ENCODE measurements around the gene CEP70.
"Not testable (repeated sequence)": the region's sequence is repeated elsewhere in the genome, so short reads cannot be mapped to it uniquely, and the experiment has no call there.

The CEP70 gene

GRCh38 chr3:138591392-138591791 lies 2.7 kb downstream of the CEP70 start:
- no peak for DNase-seq

GRCh38 chr3:138588445-138588844 lies 5.6 kb downstream of the CEP70 start:
- DNase-seq, result no peak

- DNase-seq, result no peak
Measured at GRCh38 chr3:138587374-138587773, 6.7 kb downstream of the CEP70 start.

DNA sequence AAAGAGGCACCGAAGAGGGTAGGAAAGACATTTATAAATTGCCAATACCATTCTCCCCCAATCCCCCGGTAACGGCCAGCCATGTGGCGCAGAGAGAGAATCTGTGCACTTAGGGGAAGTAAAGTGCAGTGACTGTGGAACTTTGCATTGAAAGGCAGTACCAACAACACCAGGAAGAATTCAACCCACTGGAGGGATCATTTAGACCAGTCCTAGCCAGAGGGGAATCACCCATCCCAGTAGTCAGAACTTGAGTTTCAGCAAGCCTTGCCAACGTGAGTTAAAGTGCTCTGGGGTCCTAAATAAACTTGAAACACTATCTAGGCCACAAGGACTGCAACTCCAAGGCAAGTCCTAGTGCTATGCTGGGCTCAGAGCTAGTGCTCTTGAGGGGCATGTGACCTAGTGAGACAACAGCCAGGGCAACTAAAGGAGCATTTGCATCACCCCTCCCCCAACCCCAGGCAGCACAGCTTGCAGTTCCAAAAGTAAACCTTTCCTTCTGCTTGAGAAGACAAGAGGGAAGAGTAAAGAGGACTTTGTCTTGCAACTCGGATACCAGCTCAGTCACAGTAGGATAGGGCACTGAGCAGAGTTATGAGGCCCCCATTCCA lies 15.0 kb downstream of the CEP70 start:
- DNase-seq, result no peak

GRCh38 chr3:138578141-138578540 lies 15.9 kb downstream of the CEP70 start:
- no peak for DNase-seq

DNA sequence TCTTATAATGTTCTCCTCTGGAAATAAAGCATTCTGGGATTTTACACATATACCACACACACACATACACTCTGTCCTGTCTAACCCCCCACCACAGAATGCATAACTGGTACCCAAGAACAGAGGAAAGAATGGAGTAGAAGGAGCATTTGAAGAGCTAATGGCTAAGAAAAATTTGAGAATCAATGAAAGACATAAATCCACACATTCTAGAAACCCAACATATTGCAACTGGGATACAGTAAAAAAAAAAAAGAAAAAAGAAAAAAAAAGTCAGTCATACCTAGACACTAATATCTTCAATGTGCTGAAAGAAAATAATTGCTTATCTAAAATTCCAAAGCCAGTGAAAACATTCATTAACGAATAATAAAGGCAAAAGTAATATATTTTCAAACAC lies 20.9 kb downstream of the CEP70 start:
- no peak for DNase-seq

GRCh38 chr3:138569624-138570023 lies 24.4 kb downstream of the CEP70 start:
- not testable (repeated sequence) for DNase-seq

- DNase-seq, result no peak
Measured at GRCh38 chr3:138569090-138569489, 25.0 kb downstream of the CEP70 start.

DNA sequence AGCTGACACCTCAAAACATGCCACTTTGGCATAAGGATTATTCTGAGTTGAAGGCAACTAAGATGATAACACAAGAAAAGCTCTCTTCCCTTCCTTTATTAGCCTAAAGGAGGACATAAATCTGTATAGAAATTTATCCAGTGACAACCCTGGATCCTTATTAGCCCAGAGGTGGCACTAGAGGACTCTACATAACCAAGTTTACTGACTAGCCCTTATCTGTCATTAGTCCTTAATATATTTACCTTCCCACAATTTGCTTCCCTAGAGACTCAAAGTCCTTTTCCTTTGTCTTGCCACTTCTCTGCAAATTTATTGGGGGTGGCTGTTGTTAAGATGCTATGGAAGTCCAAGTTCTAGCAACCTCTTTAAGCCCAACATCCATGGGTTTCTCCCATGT lies 26.7 kb downstream of the CEP70 start:
- DNase-seq, result no peak

- not testable (repeated sequence) for DNase-seq
Measured at GRCh38 chr3:138566293-138566692, 27.8 kb downstream of the CEP70 start.

DNA sequence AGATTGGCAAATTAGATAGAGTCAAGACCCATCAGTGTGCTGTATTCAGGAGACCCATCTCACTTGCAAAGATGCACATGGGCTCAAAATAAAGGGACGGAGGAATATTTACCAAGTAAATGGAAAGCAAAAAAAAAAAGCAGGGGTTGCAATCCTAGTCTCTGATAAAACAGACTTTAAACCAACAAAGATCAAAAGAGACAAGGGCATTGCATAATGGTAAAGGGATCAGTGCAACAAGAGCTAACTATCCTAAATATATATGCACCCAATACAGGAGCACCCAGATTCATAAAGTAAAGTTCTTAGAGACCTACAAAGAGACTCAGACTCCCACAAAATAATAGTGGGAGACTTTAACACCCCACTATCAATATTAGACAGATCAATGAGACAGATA lies 31.2 kb downstream of the CEP70 start:
- DNase-seq, result not testable (repeated sequence)

DNA sequence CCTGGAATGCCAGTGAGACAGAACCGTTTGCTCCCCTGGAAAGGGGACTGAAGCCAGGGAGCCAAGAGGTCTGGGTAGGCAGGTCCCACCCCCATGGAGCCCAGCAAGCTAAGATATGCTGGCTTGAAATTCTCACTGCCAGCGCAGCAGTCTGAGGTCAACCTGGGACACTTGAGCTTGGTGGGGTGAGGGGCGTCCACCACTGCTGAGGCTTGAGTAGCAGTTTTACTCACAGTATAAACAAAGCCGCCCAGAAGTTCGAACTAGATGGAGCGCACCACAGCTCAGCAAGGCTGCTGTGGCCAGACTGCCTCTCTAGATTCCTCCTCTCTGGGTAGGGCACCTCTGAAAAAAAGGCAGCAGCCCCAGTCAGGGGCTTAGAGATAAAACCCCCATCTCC lies 33.6 kb downstream of the CEP70 start:
- no peak for DNase-seq

- no peak for DNase-seq
Measured at GRCh38 chr3:138559134-138559533, 34.9 kb downstream of the CEP70 start.

DNA sequence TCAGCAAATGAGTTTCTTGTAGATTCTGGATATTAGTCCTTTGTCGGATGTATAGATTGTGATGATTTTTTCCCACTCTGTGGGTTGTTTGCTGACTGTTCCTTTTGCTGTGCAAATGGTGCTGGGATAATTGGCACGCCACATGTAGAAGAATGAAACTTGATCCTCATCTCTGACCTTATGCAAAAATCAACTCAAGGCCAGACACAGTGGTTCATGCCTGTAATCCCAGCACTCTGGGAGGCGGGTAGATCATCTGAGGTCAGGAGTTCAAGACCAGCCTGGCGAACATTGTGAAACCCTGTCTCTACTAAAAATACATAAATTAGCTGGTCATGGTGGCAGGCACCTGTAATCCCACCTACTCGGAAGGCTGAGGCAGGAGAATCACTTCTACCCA lies 39.3 kb downstream of the CEP70 start:
- DNase-seq, result not testable (repeated sequence)

GRCh38 chr3:138550958-138551357 lies 43.1 kb downstream of the CEP70 start:
- not testable (repeated sequence) for DNase-seq

DNA sequence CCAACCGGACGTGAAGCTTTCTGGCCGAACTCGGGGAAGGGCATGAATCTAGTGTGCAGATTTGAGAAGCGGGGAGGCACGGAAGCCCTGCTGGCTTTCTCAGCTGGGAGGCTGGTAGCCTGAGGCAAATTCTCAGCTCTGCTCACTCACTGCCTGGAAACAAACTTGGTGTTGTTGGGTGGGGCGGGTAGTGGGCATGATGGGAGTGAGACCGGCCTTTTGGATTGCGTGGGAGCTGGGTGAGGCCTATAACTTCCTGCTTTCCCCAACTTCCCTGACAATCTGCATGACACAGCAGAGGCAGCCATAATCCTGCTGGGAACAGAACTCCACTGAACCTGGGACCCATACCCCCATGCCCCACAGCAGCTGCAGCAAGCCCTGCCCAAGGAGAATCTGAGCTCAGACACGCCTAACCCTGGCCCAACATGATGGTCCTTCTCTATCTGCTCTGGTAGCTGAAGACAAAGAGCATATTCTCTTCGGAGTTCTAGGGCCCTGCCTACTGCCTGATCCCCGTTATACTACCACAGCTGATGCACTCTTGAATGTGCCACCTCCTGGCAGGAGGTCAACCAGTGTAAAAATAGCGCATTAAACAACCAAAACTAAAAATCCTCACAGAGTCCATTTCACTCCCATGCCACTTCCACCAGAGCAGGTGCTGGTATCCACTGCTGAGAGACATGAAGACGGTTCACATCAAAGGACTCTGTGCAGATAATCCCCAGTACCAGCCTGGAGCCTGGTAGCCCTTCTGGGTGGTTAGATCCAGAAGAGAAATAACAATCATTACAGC lies 44.7 kb downstream of the CEP70 start:
- no peak for DNase-seq

DNA sequence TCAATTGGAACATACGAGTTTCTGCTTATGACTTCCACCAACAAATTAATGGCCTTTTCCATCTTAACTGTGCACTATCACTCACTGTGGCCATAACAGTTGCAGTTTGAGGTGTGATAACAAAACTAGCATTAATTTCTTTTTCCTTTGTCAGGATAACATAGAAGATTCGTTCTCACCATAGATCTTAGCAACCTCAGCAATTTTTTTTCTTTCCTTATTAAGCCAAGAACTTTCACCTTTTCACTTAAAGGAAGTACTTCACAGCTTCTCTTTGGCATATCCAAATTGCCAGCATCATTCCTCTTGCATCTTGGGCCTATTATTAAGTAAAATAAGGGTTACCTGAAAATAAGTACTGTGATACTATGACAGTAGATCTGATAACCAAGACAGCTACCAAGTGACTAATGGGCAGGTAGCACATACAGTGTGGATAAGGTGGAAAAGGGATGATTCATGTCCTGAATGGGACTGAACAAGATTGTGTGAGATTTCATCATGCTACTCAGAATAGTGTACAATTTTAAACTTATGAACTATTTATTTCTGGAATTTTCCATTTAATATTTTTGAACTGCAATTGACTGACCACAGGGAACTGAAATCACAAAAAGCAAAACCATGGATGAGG lies 46.6 kb downstream of the CEP70 start:
- no peak for DNase-seq

DNA sequence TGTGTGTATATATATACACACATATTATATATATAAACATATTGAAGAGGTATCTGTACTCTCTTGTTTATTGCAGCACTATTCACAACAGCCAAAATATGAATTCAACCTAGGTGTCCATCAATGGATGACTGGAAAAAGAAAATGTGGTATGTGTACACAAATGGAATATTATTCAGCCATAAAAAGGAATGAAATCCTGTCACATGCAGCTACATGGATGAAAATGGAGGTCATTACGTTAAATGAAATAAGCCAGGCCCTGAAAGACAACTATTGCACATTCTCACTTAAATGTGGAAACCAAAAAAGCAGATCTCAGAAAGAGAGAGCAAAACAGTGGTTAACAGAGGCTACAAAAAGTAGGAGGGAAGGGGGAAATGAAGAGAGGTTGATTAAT lies 49.5 kb downstream of the CEP70 start:
- no peak for DNase-seq

- no peak for DNase-seq
Measured at GRCh38 chr3:138542977-138543376, 51.1 kb downstream of the CEP70 start.

DNA sequence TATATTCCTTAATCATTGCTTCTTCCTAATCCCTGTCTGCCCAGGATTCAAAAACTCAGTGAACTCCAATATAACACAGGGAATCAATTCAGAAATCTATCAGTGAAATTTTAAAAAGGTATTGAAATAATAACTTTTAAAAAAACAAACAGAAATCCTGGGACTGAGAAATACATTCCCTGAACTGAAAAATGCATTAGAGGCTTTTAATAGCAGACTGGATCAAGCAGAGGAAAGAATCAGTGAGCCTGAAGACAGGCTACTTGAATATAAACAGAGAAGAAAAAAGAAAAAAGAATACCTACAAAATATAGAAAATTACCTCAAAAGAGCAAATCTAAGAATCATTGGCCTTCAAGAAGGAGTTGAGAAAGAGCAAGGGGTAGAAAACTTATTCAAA lies 54.7 kb downstream of the CEP70 start:
- no peak for DNase-seq

DNA sequence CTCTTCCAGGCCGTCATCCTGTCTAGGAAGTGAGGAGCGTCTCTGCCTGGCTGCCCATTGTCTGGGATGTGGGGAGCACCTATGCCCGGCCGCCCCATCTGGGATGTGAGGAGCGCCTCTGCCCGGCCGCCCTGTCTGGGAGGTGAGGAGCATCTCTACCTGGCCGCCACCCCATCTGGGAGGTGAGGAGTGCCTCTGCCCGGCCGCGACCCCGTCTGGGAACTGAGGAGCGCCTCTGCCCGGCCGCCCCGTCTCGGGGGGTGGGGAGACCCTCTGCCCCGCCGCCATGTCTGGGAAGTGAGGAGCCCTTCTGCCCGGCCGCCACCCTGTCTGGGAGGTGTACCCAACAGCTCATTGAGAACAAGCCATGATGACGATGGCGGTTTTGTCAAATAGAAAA lies 72.6 kb downstream of the CEP70 start:
- DNase-seq, result not testable (repeated sequence)

- DNase-seq, result no peak
Measured at GRCh38 chr3:138513090-138513843, 80.8 kb downstream of the CEP70 start.

- DNase-seq, result no peak
Measured at GRCh38 chr3:138511945-138512344, 82.1 kb downstream of the CEP70 start.
